ENCODE measurements around the gene HSPA12B. TPM values are rescaled to one million over a fixed set of nuclear protein-coding genes. Genes with fewer than 3 reads are reported as not detected.

HSPA12B gene
- total and polyA plus RNA-seq, 2 of the 13 experiments (the other 11 are each of a cell fraction or from before 2014, with no cell fraction given), result 0.01 TPM; not detected in 1

GRCh38 chr20:3738111-3739053 is 5.9 kb downstream of the HSPA12B start (continued):
- TF ChIP-seq, protein P1, sequence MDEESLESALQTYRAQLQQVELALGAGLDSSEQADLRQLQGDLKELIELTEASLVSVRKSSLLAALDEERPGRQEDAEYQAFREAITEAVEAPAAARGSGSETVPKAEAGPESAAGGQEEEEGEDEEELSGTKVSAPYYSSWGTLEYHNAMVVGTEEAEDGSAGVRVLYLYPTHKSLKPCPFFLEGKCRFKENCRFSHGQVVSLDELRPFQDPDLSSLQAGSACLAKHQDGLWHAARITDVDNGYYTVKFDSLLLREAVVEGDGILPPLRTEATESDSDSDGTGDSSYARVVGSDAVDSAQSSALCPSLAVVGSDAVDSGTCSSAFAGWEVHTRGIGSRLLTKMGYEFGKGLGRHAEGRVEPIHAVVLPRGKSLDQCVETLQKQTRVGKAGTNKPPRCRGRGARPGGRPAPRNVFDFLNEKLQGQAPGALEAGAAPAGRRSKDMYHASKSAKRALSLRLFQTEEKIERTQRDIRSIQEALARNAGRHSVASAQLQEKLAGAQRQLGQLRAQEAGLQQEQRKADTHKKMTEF (CRISPR knock-in tag; IDR thresholded peaks at IDR 0.05), result peak; percentile 27; the same call in 1 of the 2 replicates
- TF ChIP-seq PLRG1 (conservative IDR thresholded peaks at IDR 0.05) (no peak), ZNF343 (CRISPR knock-in tag; IDR thresholded peaks at IDR 0.05) (no peak), FOXA3 (CRISPR knock-in tag; IDR thresholded peaks at IDR 0.05) (peak; percentile 47; the same call in 1 of the 2 replicates), ZNF703 (CRISPR knock-in tag; IDR thresholded peaks at IDR 0.05; ENCODE audit: borderline replicate concordance) (no peak), ZNF17 (CRISPR knock-in tag; IDR thresholded peaks at IDR 0.05) (no peak), NFRKB (IDR thresholded peaks at IDR 0.05) (no peak), ZNF232 (CRISPR knock-in tag; IDR thresholded peaks at IDR 0.05; ENCODE audit: borderline replicate concordance) (no peak), CBX1 (IDR thresholded peaks at IDR 0.05; ENCODE audit: low read depth) (no peak), SAP130 (CRISPR knock-in tag; IDR thresholded peaks at IDR 0.05; ENCODE audit: low read depth) (0 out of 2 replicates have a peak, but pooled peaks have one; percentile 12), ZNF296 (CRISPR knock-in tag; conservative IDR thresholded peaks at IDR 0.05) (no peak), ZNF816 (CRISPR knock-in tag; IDR thresholded peaks at IDR 0.05; ENCODE audit: borderline replicate concordance) (no peak), EP300 (IDR thresholded peaks at IDR 0.05; ENCODE audit: low read depth in 2 of 2, low read length in 2 of 2) (no peak), EP300 (CRISPR knock-in tag; IDR thresholded peaks at IDR 0.05; ENCODE audit: borderline replicate concordance) (0 out of 2 replicates have a peak, but pooled peaks have one; percentile 17), FOXK1 (CRISPR knock-in tag; IDR thresholded peaks at IDR 0.05; ENCODE audit: borderline replicate concordance, low read depth) (0 out of 2 replicates have a peak, but pooled peaks have one; percentile 5), SOX5 (CRISPR knock-in tag; IDR thresholded peaks at IDR 0.05; ENCODE audit: borderline replicate concordance) (peak; percentile 83), ZNF577 (CRISPR knock-in tag; IDR thresholded peaks at IDR 0.05; ENCODE audit: borderline replicate concordance, low read depth) (no peak), HDAC1 (CRISPR knock-in tag; IDR thresholded peaks at IDR 0.05) (0 out of 2 replicates have a peak, but pooled peaks have one; percentile 30), MTA1 (CRISPR knock-in tag; IDR thresholded peaks at IDR 0.05; ENCODE audit: borderline replicate concordance) (no peak), PHF21A (CRISPR knock-in tag; IDR thresholded peaks at IDR 0.05) (peak; percentile 6; the same call in 1 of the 2 replicates), NCOA2 (CRISPR knock-in tag; IDR thresholded peaks at IDR 0.05) (no peak), CBFB (CRISPR knock-in tag; IDR thresholded peaks at IDR 0.05) (no peak), FOXP1 (IDR thresholded peaks at IDR 0.05) (no peak), FOXP1 (CRISPR knock-in tag; IDR thresholded peaks at IDR 0.05) (peak; percentile 42; the same call in 1 of the 2 replicates), ZMYM3 (CRISPR knock-in tag; IDR thresholded peaks at IDR 0.05) (no peak)
- TF ChIP-seq, protein P2, sequence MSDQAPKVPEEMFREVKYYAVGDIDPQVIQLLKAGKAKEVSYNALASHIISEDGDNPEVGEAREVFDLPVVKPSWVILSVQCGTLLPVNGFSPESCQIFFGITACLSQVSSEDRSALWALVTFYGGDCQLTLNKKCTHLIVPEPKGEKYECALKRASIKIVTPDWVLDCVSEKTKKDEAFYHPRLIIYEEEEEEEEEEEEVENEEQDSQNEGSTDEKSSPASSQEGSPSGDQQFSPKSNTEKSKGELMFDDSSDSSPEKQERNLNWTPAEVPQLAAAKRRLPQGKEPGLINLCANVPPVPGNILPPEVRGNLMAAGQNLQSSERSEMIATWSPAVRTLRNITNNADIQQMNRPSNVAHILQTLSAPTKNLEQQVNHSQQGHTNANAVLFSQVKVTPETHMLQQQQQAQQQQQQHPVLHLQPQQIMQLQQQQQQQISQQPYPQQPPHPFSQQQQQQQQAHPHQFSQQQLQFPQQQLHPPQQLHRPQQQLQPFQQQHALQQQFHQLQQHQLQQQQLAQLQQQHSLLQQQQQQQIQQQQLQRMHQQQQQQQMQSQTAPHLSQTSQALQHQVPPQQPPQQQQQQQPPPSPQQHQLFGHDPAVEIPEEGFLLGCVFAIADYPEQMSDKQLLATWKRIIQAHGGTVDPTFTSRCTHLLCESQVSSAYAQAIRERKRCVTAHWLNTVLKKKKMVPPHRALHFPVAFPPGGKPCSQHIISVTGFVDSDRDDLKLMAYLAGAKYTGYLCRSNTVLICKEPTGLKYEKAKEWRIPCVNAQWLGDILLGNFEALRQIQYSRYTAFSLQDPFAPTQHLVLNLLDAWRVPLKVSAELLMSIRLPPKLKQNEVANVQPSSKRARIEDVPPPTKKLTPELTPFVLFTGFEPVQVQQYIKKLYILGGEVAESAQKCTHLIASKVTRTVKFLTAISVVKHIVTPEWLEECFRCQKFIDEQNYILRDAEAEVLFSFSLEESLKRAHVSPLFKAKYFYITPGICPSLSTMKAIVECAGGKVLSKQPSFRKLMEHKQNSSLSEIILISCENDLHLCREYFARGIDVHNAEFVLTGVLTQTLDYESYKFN (CRISPR knock-in tag; conservative IDR thresholded peaks at IDR 0.05), result peak; percentile 40
- TF ChIP-seq, protein P3, sequence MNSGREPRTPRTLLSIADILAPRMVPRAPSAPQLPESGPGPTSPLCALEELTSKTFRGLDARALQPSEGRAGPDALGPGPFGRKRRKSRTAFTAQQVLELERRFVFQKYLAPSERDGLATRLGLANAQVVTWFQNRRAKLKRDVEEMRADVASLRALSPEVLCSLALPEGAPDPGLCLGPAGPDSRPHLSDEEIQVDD (CRISPR knock-in tag; IDR thresholded peaks at IDR 0.05; ENCODE audit: borderline replicate concordance), result no peak

Data from HepG2 (cell line).